ENCODE results near the gene ORC5. TPM values are rescaled to one million over a fixed set of nuclear protein-coding genes. Genes with fewer than 3 reads are reported as not detected.

Gene ORC5
- total RNA-seq, 4 donors from 2014 or later = 4.3 to 58.1 (median 12.6) TPM

DNA sequence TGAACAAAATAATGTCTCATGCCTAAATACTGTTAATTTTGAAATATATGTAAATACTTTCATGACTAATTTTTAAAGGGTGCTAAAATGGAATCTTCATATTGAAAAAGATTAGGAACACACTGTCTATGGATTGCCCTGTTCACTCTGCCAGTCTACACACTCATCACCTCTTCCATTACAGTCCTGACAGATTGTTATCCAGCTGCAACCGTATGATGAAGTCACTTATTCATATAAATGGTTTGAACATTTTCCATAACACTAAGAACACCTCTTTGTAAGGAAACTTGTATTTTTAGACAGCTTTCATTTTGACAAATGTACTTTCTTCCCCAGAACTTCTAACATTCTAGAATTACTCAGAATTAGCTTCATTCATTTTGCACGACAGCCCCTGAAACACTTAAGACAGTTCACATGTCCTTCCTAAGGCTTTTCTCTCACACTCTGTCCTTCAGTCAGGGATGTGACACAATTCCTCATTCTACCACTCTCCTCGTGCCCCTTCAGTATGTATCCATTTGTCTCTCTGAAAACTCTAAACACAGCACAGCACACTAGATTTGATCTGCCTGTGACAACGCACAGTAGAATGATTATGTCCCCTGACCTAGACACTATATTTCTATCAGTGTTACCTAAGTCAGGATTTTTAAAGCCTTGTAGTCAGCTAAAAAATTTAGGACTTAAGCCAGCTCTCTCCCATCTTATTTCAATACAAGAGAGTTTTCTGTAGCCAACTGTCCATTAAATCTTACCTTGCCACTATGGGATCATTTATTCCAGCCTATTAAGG lies 71.9 kb downstream of the ORC5 start:
- peaks cover 0 to 16% of the 10 kb centered on the region in 2 donors for H3K36me3 ChIP-seq
- no peak overlapping the region for H3K4me3 ChIP-seq
- no peak for ATAC-seq
- H3K4me1 ChIP-seq = peaks cover 15 to 23% of the 10 kb centered on the region in 2 donors
- no peak for DNase-seq
- no peaks in the 10 kb centered on the region for H3K9me3 ChIP-seq
- H3K27ac ChIP-seq = no peak overlapping the region
- H3K27me3 ChIP-seq = no peaks in the 10 kb centered on the region
- no peak for TF ChIP-seq POLR2A (IDR thresholded peaks at IDR 0.05)
- TF ChIP-seq, protein P1, sequence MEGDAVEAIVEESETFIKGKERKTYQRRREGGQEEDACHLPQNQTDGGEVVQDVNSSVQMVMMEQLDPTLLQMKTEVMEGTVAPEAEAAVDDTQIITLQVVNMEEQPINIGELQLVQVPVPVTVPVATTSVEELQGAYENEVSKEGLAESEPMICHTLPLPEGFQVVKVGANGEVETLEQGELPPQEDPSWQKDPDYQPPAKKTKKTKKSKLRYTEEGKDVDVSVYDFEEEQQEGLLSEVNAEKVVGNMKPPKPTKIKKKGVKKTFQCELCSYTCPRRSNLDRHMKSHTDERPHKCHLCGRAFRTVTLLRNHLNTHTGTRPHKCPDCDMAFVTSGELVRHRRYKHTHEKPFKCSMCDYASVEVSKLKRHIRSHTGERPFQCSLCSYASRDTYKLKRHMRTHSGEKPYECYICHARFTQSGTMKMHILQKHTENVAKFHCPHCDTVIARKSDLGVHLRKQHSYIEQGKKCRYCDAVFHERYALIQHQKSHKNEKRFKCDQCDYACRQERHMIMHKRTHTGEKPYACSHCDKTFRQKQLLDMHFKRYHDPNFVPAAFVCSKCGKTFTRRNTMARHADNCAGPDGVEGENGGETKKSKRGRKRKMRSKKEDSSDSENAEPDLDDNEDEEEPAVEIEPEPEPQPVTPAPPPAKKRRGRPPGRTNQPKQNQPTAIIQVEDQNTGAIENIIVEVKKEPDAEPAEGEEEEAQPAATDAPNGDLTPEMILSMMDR (IDR thresholded peaks at IDR 0.05 in 4 of 5, conservative IDR thresholded peaks at IDR 0.05 in 1 of 5) = no peak
- in situ Hi-C loops (cut with MboI; ENCODE audit: low sequenced_read_pairs in 4 of 4) = no loop called here
- intact Hi-C loops (cut with DNase I; ENCODE audit: low total_unique reads) = no loop called here

- no peak for DNase-seq
- H3K9me3 ChIP-seq = no peaks in the 10 kb centered on the region
- H3K4me1 ChIP-seq = peaks cover 16 to 23% of the 10 kb centered on the region in 2 donors
- H3K4me3 ChIP-seq = peak overlapping the region in 1 of 4 donors; percentile 20
- TF ChIP-seq, protein P1 (IDR thresholded peaks at IDR 0.05 in 4 of 5, conservative IDR thresholded peaks at IDR 0.05 in 1 of 5) = no peak
- no peak for TF ChIP-seq POLR2A (IDR thresholded peaks at IDR 0.05)
- peak overlapping the region; percentile 29 to 67 (median 42) for H3K27ac ChIP-seq
- ATAC-seq = no peak
- intact Hi-C loops (cut with DNase I; ENCODE audit: low total_unique reads) (no loop called here), in situ Hi-C loops (cut with MboI; ENCODE audit: low sequenced_read_pairs in 4 of 4) (no loop called here)
- peaks cover 0 to 23% of the 10 kb centered on the region in 2 donors for H3K36me3 ChIP-seq
- H3K27me3 ChIP-seq = no peaks in the 10 kb centered on the region
Measured at GRCh38 chr7:104133238-104133637, 74.6 kb downstream of the ORC5 start.

GRCh38 chr7:104130726-104131125 lies 77.1 kb downstream of the ORC5 start:
- intact Hi-C loops (cut with DNase I; ENCODE audit: low total_unique reads) = no loop called here
- TF ChIP-seq, protein P1 (IDR thresholded peaks at IDR 0.05 in 4 of 5, conservative IDR thresholded peaks at IDR 0.05 in 1 of 5) = no peak
- no peak for TF ChIP-seq POLR2A (IDR thresholded peaks at IDR 0.05)
- no peaks in the 10 kb centered on the region for H3K9me3 ChIP-seq
- H3K27ac ChIP-seq = no peak overlapping the region
- H3K27me3 ChIP-seq = no peaks in the 10 kb centered on the region
- no peak overlapping the region for H3K4me3 ChIP-seq
- in situ Hi-C loops (cut with MboI; ENCODE audit: low sequenced_read_pairs in 4 of 4) = no loop called here
- DNase-seq (no peak), ATAC-seq (no peak)
- H3K4me1 ChIP-seq = peaks cover 31 to 41% of the 10 kb centered on the region in 2 donors
- peaks cover 0 to 15% of the 10 kb centered on the region in 2 donors for H3K36me3 ChIP-seq

DNA sequence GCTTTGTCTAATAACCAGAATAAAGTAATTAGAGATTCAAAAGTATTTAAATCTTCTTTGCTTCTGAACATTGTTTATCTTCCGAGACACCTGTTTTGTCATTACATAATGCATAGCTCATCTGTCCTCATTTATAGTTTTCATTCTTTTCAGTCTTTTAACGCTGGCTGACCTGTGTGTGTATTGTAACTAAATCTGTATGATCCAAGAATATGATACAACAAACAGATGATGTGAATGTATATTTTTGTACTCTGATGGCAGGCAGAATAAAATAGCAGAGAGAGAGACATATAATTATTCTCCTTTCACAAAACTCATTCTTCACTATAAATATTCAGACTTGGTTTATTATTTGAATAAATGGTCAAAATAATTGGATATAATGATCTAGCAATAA lies 80.6 kb downstream of the ORC5 start:
- peak; percentile 78 to 81 for ATAC-seq
- no peaks in the 10 kb centered on the region for H3K27me3 ChIP-seq
- H3K9me3 ChIP-seq = no peaks in the 10 kb centered on the region
- no peak for DNase-seq
- TF ChIP-seq, protein P1 (IDR thresholded peaks at IDR 0.05 in 4 of 5, conservative IDR thresholded peaks at IDR 0.05 in 1 of 5) = no peak
- no peak for TF ChIP-seq POLR2A (IDR thresholded peaks at IDR 0.05)
- H3K4me3 ChIP-seq = no peak overlapping the region
- peak overlapping the region; percentile 45 to 73 (median 72) for H3K27ac ChIP-seq
- H3K36me3 ChIP-seq = peaks cover 0 to 8% of the 10 kb centered on the region in 2 donors
- H3K4me1 ChIP-seq = peaks cover 13 to 26% of the 10 kb centered on the region in 2 donors
- in situ Hi-C loops (cut with MboI; ENCODE audit: low sequenced_read_pairs in 4 of 4) (no loop called here), intact Hi-C loops (cut with DNase I; ENCODE audit: low total_unique reads) (no loop called here)
